Stimulated activated CD4-positive, alpha-beta T cell treated with anti-CD3 and anti-CD28 coated beads, Interleukin-15, amount 100 ng/mL, for 48 hours (primary cell): Measurements from ENCODE around the gene ZFP1.
A peak's percentile ranks its signal among the peaks of the same experiment; 100 is the strongest.
"Not testable (repeated sequence)": the region's sequence is repeated elsewhere in the genome, so short reads cannot be mapped to it uniquely, and the experiment has no call there.

ENCODE experiments used
- DNase-seq, 2 donors: peaks; one replicate each; pipeline ENCODE4 v3.0.0-alpha.2; 2020; ENCODE audit warnings: low read depth in 2 of 2

Gene ZFP1

DNA sequence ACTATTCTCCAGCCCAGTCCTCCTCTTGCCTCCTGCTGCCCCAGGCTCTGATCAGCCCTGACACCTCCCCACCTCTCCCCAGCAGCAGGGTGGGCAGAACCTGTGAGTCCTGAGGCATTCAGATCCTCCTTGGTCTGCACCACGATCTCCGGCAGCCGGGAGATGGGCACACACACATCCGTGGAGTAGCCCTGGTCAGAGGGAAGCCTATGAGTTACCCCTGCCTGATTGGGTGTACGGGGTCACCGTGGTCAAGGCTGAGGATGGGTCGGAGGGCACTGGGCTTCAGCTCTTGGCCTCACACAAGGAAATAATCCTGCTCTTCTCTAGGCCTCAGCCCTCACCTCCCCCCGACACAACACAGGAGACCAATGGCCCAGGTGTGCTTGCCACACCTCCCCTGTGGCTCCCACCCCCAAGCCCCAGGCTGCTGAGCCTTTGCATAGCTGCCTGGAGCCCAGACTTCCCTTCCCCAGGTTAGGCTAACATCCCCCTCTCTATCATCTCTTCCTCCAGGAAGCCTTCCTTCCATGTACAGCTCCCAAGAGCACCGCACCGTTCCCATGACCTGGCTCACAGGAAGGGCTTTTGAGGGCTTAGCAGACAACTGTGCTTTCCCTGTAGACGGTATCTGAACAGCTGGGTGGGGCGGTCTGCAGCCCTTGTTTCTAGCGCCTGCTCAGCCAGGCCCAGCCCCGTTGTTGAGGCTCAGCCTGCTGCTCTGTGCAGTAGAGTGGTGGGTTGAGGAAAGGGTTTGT, 35.4 kb upstream of the ZFP1 start:
- DNase-seq: no peak

DNA sequence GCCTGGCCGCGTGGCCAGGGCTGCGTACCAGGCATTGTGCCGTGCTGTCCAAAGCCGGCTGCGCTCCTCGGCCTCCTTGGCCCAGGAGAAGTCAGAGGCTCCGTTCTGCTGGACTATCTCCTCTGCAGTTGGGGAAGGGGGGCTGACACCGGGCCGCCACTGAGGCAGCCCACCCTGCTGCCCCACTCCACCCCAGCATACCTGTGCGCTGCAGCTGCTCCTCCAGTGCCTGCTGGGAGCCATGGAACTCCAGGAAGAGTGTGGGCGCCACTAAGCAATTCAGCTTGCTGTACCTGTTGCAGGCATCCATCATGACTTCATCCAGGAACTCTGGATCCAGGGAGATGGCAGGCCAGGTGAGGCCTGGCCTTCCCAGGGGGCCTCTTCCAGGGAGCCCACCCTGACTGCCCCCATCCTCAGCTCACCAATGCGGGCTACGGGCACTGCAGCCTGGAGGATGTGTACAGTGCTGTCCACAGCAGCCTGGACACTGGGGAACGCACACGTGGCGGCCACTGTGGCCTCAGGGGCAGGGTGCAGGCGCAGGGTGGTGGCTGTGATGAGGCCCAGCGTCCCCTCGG, 34.7 kb upstream of the ZFP1 start:
- no peak for DNase-seq

- no peak for DNase-seq
Measured at GRCh38 chr16:75114179-75114945, 34.0 kb upstream of the ZFP1 start.

- no peak for DNase-seq
Measured at GRCh38 chr16:75114946-75115825, 33.1 kb upstream of the ZFP1 start.

- no peak for DNase-seq
Measured at GRCh38 chr16:75116081-75116910, 32.0 kb upstream of the ZFP1 start, which contains the start of gene LDHD. TSS of gene LDHD (minus strand) at chr16:75116780. CDS start at chr16:75116720, 60 bp downstream.

- no peak for DNase-seq
Measured at GRCh38 chr16:75116911-75117245, 31.4 kb upstream of the ZFP1 start.

DNA sequence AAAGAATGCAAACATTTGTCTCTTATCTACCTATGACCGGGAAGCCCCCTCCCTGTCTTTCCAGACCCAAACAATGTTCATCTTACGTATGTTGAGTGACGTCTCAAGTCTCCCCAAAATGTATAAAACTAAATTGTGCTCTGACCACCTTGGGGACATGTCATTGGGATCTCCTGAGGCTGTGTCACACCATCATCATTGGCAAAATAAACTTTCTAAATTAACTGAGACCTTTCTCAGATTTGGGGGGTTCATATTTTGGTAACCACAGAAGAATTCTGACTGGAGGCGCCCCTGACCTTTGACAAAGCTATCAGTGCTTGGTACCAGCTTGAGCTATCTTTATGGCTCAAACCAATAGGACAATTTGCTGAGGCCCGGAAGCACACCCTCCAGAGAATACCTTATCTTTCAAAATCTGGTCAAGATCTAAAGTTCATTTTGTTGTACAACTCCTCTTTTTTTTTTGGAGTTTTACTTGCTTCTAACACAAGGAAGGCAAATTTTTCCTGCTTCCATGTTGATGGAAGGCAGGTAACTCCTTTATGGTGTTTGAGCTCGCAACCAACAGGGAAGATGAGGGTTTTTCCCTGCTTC, 29.3 kb upstream of the ZFP1 start:
- DNase-seq: no peak

DNA sequence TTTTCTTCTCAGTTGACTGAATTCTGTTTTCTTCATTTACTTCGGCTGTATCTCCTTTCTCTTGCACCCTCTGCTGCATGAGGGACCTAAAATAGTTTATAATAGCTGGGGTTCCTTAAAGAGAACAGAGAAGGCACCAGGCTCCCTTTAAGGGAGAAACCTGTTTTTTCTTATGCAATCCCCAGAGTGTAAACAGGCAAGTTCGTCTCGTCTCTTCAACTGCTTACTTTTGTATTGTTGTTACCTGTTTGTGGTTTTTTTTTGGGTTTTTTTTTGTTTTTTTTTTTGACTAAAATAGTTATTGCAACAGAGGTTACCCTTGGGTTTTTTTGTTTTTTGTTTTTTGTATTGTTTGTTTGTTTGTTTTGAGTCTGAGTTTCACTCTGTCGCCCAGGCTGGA, 28.1 kb upstream of the ZFP1 start:
- no peak for DNase-seq

- DNase-seq: no peak
Measured at GRCh38 chr16:75121949-75122568, 26.3 kb upstream of the ZFP1 start.

DNA sequence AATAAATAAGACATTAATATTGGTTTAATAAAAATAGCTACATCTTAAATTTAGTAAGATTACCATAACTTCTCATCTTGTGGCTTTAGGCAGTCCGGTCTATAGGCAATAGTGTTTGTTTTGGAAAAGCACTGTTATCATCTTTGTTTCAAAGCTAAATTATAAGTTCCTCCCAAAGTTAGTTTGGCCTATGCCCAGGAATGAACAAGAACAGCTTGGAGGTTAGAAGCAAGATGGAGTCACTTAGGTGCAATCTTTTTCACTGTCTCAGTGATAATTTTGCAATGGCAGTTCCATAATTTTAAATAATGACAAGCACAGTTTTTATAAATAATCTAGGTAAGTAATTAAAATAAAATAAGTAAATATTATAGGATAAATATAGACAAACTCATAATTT, 25.7 kb upstream of the ZFP1 start:
- DNase-seq: no peak

GRCh38 chr16:75127713-75128415, 20.5 kb upstream of the ZFP1 start:
- DNase-seq: no peak

DNA sequence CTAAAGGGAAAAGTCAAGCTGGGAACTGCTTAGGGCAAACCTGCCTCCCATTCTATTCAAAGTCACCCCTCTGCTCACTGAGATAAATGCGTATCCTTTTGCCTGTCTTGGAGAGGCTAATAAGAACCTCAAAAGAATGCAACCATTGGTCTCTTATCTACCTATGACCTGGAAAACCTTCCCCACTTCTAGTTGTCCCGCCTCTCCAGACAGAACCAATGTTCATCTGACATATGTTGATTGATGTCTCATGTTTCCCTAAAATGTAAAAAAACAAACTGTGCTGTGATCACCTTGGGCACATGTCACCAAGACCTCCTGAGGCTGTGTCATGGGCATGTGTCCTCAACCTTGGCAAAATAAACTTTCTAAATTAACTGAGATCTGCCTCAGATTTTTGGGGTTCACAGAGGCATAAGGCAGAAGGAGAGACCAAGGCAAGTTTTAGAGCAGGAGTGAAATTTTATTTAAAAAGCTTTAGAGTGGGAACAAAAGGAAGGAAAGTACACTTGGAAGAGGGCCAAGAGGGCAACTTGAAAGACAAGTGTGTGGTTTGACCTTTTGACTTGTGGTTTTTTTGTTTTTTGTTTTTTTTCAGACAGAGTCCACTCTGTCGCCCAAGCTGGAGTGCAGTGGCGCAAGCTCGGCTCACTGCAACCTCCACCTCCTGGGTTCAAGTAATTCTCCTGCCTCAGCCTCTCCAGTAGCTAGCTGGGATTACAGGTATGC, 18.7 kb upstream of the ZFP1 start:
- DNase-seq: not testable (repeated sequence)

DNA sequence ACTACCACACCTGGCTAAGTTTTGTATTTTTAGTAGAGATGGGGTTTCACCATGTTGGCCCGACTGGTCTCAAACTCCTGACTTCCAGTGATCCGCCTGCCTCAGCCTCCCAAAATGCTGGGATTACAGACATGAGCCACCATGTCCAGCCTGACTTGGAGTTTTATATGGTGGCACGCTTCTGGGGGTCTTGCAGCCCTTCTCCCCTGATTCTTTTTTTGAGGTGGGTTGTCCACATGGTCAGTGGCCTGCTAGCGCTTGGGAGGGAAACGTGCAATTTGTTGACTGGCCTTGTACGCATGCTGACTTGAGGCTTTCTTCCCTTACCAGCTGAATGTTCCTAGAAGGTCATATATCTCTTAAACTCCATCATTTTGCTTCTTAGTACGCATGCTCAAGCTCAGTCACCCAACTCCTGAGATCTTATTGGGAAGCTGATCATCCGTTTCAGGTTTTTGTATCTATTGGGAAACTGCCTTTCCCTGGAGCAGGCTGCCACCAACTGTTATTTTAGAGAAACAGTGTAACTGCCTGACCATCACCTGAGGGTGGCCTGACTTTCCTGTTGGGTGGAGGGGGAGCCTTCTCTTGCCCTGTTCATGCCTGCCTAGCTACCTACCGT, 18.1 kb upstream of the ZFP1 start:
- DNase-seq: no peak

DNA sequence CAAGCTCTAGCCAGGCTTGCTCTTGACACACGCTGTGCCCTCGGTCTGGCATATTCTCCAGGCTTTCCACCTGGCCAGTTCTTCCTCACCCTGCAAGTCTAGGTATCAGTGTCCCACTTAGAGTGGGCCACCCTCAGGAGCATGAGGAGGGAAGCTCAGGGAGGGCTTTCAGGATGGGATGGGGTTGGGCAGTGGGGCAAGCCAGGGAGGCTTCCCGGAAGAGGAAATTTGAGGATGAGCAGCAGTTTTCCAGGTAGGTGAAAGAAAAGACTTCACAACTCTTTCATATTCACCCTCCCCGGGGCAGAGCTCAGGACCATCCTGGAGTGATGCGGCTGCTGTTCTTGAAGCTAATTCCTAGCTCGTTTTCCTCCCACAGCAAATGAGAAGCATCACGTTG, 17.2 kb upstream of the ZFP1 start:
- no peak for DNase-seq

DNA sequence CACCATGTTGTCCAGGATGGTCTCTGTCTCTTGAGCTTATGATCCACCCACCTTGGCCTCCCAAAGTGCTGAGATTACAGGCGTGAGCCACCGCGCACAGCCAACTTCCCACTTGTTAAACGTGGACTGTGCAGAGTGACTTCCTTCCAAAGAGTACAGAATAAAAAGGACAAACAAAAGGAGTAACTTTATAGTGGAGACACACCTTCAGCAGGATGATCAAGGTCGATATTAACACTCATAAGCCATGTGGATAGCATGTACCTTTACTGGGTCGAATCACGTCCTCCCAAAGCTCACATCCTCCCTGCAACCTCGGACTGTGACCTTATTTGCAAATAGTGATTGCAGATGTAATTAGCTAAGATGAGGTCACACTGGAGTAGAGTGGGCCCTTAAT, 10.1 kb upstream of the ZFP1 start:
- DNase-seq: no peak

- peak in 1 of 2 donors; percentile 6 for DNase-seq
Measured at GRCh38 chr16:75138636-75139035, 9.7 kb upstream of the ZFP1 start.

- no peak for DNase-seq
Measured at GRCh38 chr16:75139498-75139897, 8.8 kb upstream of the ZFP1 start.

DNA sequence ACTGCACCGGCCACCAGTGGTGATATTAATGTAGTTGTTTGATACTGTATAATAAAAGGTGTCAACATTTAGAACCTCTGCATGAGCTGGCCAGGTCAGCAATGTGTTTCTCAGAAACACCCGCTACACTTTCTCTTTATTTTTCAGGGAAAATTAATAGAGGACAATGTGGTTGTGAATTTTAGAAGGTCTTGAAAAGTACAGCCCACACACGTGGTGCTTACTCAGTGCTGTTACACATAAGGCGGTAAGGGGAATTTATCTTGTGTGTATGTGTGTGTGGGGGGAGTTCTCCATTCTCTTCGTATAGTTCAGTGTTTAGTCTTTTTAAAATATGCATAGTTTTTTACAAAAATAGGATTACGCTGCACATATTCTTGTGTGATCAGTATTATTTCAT, 4.4 kb upstream of the ZFP1 start:
- DNase-seq: no peak

GRCh38 chr16:75147968-75148310, 385 bp upstream of the ZFP1 start:
- no peak for DNase-seq
